WTC11 (cell line): ENCODE measurements around the gene CD2BP2.

Experiments used
- ATF3 ChIP-seq: sonication (generic); formaldehyde crosslinking; conservative IDR thresholded peaks from 2 replicates; pipeline ENCODE4 v1.8.1; 2022; ENCODE audit warnings: mild to moderate bottlenecking, missing genetic modification reagents
- CREM ChIP-seq: sonication (generic); formaldehyde crosslinking; IDR thresholded peaks from 2 replicates; pipeline ENCODE4 v1.8.1; 2022; ENCODE audit warnings: mild to moderate bottlenecking, missing genetic modification reagents, moderate library complexity
- CTCF ChIP-seq: fragments of 200-600 bp; IDR thresholded peaks from 2 replicates; pipeline ENCODE4 v1.8.0; 2022; ENCODE audit warnings: antibody characterized with exemption
- IRF1 ChIP-seq: sonication (generic); formaldehyde crosslinking; IDR thresholded peaks from 2 replicates; pipeline ENCODE4 v1.8.0; 2023; ENCODE audit warnings: missing genetic modification reagents
- MAX ChIP-seq: sonication (generic); formaldehyde crosslinking; IDR thresholded peaks from 2 replicates; pipeline ENCODE4 v1.8.0; 2022; ENCODE audit warnings: mild to moderate bottlenecking, missing genetic modification reagents
- NFE2L1 ChIP-seq: sonication (generic); formaldehyde crosslinking; IDR thresholded peaks from 2 replicates; pipeline ENCODE4 v1.8.1; 2023; ENCODE audit warnings: missing genetic modification reagents
- NFYB ChIP-seq: sonication (generic); formaldehyde crosslinking; conservative IDR thresholded peaks from 2 replicates; pipeline ENCODE4 v1.8.0; 2022; ENCODE audit warnings: low read depth, missing genetic modification reagents
- SP1 ChIP-seq: sonication (generic); formaldehyde crosslinking; conservative IDR thresholded peaks from 2 replicates; pipeline ENCODE4 v1.8.1; 2022; ENCODE audit warnings: missing genetic modification reagents
- TEAD1 ChIP-seq: sonication (generic); formaldehyde crosslinking; IDR thresholded peaks from 2 replicates; pipeline ENCODE4 v1.8.0; 2022; ENCODE audit warnings: mild to moderate bottlenecking, missing genetic modification reagents
- USF2 ChIP-seq: sonication (generic); formaldehyde crosslinking; IDR thresholded peaks from 2 replicates; pipeline ENCODE4 v1.8.1; 2023; ENCODE audit warnings: mild to moderate bottlenecking, missing genetic modification reagents, moderate library complexity
- ZBTB43 ChIP-seq: sonication (generic); formaldehyde crosslinking; IDR thresholded peaks from 2 replicates; pipeline ENCODE4 v1.8.1; 2023; ENCODE audit warnings: mild to moderate bottlenecking, missing genetic modification reagents

- TF ChIP-seq CTCF (no peak), CREM (CRISPR knock-in tag) (no peak), IRF1 (CRISPR knock-in tag) (no peak), USF2 (CRISPR knock-in tag) (no peak), NFYB (CRISPR knock-in tag) (no peak), MAX (CRISPR knock-in tag) (no peak), TEAD1 (CRISPR knock-in tag) (no peak), ZBTB43 (CRISPR knock-in tag) (no peak), NFE2L1 (no peak), SP1 (CRISPR knock-in tag) (no peak), ATF3 (CRISPR knock-in tag) (no peak)
Observed at GRCh38 chr16:30366511-30366910, 11.4 kb upstream of the CD2BP2 start.
